NCI-H2196 (cell line): ENCODE measurements around the gene ADAMTS17.

Experiments used
- DNase-seq: peaks from one replicate; lab custom pipeline; 2025; ENCODE audit not compliant: unreplicated experiment; lab: John Stamatoyannopoulos, UW

ADAMTS17 gene

GRCh38 chr15:100175406-100176114 lies 166.2 kb downstream of the ADAMTS17 start:
- DNase-seq, result no peak

GRCh38 chr15:100174904-100175275 lies 166.9 kb downstream of the ADAMTS17 start:
- no peak for DNase-seq

GRCh38 chr15:100174159-100174903 lies 167.4 kb downstream of the ADAMTS17 start:
- no peak for DNase-seq

GRCh38 chr15:100172356-100173024 lies 169.3 kb downstream of the ADAMTS17 start:
- no peak for DNase-seq

GRCh38 chr15:100171411-100171810 lies 170.4 kb downstream of the ADAMTS17 start:
- DNase-seq, result no peak

GRCh38 chr15:100170291-100171210 lies 171.2 kb downstream of the ADAMTS17 start:
- no peak for DNase-seq

- no peak for DNase-seq
Observed at GRCh38 chr15:100169615-100170290, 172.0 kb downstream of the ADAMTS17 start.

- no peak for DNase-seq
Observed at GRCh38 chr15:100168787-100169186, 173.0 kb downstream of the ADAMTS17 start.

GRCh38 chr15:100167884-100168375 lies 173.8 kb downstream of the ADAMTS17 start:
- DNase-seq, result no peak

GRCh38 chr15:100166313-100166712 lies 175.5 kb downstream of the ADAMTS17 start:
- no peak for DNase-seq

- DNase-seq, result no peak
Observed at GRCh38 chr15:100163961-100164360, 177.8 kb downstream of the ADAMTS17 start.

GRCh38 chr15:100160953-100161352 lies 180.8 kb downstream of the ADAMTS17 start:
- DNase-seq, result no peak

GRCh38 chr15:100159436-100159835 lies 182.3 kb downstream of the ADAMTS17 start:
- DNase-seq, result no peak

GRCh38 chr15:100158356-100158755 lies 183.4 kb downstream of the ADAMTS17 start:
- no peak for DNase-seq

GRCh38 chr15:100156201-100156600 lies 185.6 kb downstream of the ADAMTS17 start:
- no peak for DNase-seq

- no peak for DNase-seq
Observed at GRCh38 chr15:100154338-100154737, 187.4 kb downstream of the ADAMTS17 start.

GRCh38 chr15:100152463-100152862 lies 189.3 kb downstream of the ADAMTS17 start:
- DNase-seq, result no peak

GRCh38 chr15:100150906-100151305 lies 190.9 kb downstream of the ADAMTS17 start:
- no peak for DNase-seq

GRCh38 chr15:100147828-100148227 lies 193.9 kb downstream of the ADAMTS17 start:
- no peak for DNase-seq

- no peak for DNase-seq
Observed at GRCh38 chr15:100143378-100143777, 198.4 kb downstream of the ADAMTS17 start.
